HG02840 (cell line): Measurements from ENCODE around the gene LRRC72.
"Not testable (repeated sequence)": the region's sequence is repeated elsewhere in the genome, so short reads cannot be mapped to it uniquely, and the experiment has no call there.

Source experiments
- ATAC-seq: cut with Tn5 transposase; IDR thresholded peaks from one replicate; pipeline ENCODE4 v1.9.1; 2021; ENCODE audit warnings: mild to moderate bottlenecking, moderate library complexity, moderate number of reproducible peaks; ENCODE audit not compliant: unreplicated experiment, low FRiP score

The LRRC72 gene

GRCh38 chr7:16524332-16524731 is 2.3 kb upstream of the LRRC72 start:
- ATAC-seq: no peak

DNA sequence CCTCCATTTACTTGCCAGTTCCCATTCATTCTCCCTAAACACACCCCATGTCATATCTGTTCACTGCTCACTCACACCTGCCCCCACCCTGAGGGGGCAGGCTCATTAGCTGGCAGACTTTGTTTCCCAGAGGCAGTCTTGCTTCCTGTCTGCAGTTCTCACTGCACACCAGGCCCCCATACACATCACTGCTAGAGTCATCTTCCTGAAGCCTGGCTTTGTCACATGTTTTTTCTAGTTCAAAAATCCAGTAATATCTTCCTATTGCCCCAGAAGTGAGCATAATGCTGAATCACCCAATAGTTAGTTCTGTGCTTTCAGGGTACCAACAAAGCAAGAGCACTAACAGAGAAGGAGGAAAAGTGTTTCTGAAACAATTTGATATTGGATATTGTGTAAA is 1.9 kb downstream of the LRRC72 start:
- ATAC-seq: no peak

GRCh38 chr7:16529697-16530096 is 3.1 kb downstream of the LRRC72 start:
- no peak for ATAC-seq

- ATAC-seq: no peak
Observed at GRCh38 chr7:16531707-16532106, 5.1 kb downstream of the LRRC72 start.

DNA sequence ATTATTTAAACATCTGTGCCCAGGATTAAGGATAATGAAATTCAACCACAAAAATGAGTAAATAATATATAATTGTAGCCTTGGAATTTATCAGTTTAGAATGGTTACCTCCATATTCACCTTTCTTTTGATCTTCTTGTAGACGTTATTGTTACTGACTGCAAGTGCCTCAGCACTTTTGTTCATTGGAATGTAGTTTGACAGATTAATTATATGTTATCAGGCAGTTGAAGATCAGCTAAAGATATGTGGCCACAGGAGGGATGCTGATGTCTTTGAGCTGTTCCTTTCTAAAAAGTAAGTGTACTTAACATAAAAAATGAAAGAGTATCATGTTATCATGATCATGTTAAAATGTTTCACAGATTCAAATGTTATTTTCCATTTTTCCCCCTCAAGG is 5.6 kb downstream of the LRRC72 start:
- no peak for ATAC-seq

GRCh38 chr7:16535500-16535899 is 8.9 kb downstream of the LRRC72 start:
- ATAC-seq: no peak

GRCh38 chr7:16540559-16540958 is 13.9 kb downstream of the LRRC72 start:
- not testable (repeated sequence) for ATAC-seq

DNA sequence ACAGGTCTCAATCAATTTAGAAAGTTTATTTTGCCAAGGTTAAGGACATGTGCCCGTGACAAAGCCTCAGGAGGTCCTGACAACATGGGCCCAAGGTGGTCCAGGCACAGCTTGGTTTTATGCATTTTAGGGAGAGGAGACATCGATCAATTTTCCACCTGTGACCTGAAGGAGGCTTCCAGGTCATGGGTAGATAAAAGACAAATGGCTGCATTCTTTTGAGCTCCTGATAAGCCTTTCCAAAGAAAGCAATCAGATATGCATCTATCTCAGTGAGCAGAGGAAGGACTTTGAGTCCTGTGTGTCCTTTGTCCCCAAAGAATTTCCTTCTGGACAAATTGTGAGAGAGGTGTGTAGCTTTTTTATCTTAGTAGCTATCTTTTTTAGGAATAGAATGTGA is 15.8 kb downstream of the LRRC72 start:
- ATAC-seq: no peak

DNA sequence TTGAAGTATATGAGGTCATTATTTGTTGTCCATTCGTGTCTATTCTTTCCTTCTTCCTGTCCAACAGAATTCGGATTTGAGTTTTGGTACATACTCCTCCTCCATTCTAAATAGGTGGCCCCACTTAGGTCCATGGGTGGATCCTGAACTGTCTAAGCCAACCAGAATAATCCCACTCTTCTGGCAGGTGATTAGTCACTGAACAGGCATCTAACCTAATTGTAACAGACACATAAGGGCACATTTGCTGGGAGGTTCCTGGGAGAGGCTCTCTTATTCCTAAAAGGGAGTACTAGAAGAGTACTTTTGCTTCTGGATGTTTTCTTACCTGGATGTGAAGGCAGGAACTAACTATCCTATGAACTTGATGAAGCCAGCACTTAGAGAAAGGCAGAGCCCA is 16.8 kb downstream of the LRRC72 start:
- no peak for ATAC-seq

GRCh38 chr7:16546921-16547505 is 20.4 kb downstream of the LRRC72 start:
- ATAC-seq: no peak

DNA sequence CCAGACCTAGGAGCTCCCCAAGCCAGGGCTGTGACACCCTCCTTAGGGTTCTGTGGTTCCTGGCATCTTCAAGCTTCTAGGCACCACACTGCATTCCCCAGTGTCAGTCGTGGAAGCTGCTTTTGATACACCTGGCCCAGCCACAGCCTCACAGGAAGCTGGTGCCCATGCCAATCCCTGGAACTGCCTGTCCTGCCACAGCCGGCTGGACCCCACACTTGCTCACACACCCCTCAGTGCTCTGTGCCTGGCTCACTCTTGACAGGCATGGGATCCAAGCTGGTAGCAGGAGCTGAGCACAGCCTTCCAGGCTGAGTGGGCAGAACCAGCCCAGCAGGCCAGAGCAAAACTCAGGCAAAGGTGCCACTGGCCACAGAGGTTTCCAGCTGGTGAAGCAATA is 21.8 kb downstream of the LRRC72 start:
- no peak for ATAC-seq

- no peak for ATAC-seq
Observed at GRCh38 chr7:16550671-16551070, 24.0 kb downstream of the LRRC72 start.

GRCh38 chr7:16554518-16555236 is 28.1 kb downstream of the LRRC72 start:
- ATAC-seq: no peak

DNA sequence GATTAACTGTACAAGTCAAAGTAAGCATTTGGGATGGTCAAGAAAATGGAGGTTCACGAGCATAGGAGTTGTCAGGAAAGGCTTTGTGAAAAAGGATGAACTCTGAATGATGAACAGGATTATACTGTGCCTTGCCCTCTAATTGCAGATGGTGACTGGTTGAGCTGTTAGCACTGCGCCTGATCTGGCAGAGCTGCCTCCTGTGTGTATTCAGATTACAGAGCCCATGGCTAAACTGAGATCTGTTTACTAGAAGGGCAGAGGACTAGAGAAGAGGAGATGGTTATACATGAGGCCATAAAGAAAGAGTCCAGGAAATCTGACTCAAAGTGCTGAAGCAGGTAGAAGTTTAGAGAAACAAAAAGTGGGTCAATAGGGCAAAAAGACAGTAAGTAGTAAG is 29.7 kb downstream of the LRRC72 start:
- no peak for ATAC-seq

DNA sequence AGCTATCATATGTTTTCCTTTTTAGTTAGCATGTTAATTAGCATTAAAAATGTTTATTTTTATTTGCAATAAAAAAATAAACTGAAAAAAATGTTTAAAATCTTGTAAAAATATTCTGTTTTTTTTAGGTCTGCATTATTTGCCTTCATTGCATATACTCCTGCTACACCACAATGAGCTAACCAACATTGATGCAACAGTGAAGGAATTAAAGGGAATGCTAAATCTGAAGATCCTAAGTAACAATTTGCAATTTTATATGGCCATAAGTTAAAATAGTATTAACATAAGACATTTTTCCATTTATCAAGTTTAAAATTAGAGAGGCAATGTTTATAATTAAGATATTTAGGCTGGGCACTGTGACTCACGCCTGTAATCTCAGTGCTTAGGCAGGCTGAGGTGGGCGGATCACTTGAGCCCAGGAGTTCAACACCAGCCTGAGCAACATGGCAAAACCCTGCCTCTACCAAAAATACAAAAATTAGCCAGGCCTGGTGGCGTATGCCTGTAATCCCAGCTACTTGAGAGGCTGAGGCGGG is 32.2 kb downstream of the LRRC72 start:
- no peak for ATAC-seq

- no peak for ATAC-seq
Observed at GRCh38 chr7:16559497-16560179, 33.0 kb downstream of the LRRC72 start.

DNA sequence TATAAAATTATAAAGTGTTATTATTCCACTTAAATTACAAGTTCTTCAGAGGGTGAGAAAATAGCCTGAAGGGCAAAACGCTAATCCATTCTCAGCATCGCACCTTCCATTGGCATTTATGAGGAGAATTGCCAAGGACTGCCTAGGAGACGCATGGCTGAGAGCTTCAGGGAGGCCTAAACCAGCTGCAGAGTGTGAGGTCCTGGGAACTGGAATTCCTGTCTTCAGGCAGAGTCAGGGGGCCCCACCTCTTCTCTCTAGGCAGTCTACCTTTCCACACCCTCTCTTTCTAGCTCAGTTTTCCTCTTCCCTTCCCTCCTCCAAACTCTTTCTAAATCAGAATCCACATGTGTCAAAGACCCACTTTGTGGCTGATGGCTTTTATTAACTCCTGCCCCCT is 35.3 kb downstream of the LRRC72 start:
- ATAC-seq: no peak

GRCh38 chr7:16562456-16563220 is 36.0 kb downstream of the LRRC72 start:
- ATAC-seq: no peak

DNA sequence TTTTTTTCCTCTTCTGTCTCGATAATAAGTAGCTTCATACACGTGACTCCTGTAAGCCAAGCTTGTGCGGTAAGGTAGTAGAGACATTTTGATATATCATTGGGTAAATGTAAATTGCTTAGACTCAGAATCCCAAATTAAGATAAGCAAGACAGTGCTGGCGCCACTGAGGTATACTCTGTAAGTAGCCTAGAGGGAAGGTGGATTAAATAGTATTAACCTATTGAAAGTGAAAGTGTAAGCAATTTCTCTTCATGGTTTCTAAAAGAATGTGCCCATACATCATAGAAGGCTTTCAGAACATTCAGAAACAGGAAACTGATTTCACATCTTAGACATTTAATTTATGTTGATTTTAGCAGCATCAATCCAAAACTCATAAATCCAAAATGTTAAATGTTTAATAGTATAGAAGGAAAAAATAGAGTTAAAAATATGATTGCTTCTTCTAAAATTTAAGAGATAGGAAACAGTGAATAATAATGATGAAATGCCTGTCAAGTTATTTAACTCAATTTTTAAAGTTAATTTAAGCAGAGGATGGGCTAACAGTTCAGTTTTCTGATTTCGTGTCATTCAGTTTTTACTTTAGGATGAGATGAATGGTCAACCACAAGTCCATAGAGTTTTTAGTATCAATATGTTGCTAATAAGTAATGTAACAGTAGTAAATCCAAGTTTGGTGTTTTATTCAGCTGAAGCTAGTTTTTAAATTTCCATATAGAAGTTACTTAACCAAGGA is 36.8 kb downstream of the LRRC72 start:
- ATAC-seq: no peak

- no peak for ATAC-seq
Observed at GRCh38 chr7:16564023-16564380, 37.4 kb downstream of the LRRC72 start.
